HG02973 (cell line): ENCODE results near the gene NDEL1.
"Not testable (repeated sequence)": the region's sequence is repeated elsewhere in the genome, so short reads cannot be mapped to it uniquely, and the experiment has no call there.

Experiments
- ATAC-seq: cut with Tn5 transposase; IDR thresholded peaks from one replicate; pipeline ENCODE4 v1.9.1; 2021; ENCODE audit warnings: moderate library complexity; ENCODE audit not compliant: unreplicated experiment

Gene NDEL1

GRCh38 chr17:8435245-8436168 is at the start of gene NDEL1:
Gene NDEL1 (plus strand): TSS chr17:8435884. CDS start chr17:8444272, 8,388 bp downstream.
- ATAC-seq = peak; percentile 94

- no peak for ATAC-seq
Measured at GRCh38 chr17:8386841-8387240, 48.8 kb upstream of the NDEL1 start.

- ATAC-seq = no peak
Measured at GRCh38 chr17:8387914-8388651, 47.6 kb upstream of the NDEL1 start.

- no peak for ATAC-seq
Measured at GRCh38 chr17:8391711-8392110, 44.0 kb upstream of the NDEL1 start.

DNA sequence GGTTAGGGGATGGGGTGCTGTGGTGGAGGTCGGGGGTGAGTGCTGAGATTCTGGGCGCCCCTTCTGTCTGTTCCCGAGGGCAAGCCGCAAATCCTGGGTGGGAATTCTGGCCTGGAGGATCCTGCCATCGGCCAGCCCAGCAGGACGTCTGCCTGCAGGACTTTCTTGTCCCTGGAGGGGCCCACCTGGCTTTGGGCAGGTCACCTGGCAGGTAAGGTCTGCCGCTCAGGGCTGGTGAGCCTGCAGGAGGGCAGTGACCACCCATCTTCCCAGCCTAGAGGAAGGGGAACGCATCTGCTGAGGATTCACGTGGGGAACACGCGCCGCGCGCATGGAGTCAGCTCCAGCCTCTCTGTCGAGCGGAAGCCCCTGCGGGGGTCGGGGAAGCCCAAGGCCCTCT is 43.4 kb upstream of the NDEL1 start:
- ATAC-seq = no peak

DNA sequence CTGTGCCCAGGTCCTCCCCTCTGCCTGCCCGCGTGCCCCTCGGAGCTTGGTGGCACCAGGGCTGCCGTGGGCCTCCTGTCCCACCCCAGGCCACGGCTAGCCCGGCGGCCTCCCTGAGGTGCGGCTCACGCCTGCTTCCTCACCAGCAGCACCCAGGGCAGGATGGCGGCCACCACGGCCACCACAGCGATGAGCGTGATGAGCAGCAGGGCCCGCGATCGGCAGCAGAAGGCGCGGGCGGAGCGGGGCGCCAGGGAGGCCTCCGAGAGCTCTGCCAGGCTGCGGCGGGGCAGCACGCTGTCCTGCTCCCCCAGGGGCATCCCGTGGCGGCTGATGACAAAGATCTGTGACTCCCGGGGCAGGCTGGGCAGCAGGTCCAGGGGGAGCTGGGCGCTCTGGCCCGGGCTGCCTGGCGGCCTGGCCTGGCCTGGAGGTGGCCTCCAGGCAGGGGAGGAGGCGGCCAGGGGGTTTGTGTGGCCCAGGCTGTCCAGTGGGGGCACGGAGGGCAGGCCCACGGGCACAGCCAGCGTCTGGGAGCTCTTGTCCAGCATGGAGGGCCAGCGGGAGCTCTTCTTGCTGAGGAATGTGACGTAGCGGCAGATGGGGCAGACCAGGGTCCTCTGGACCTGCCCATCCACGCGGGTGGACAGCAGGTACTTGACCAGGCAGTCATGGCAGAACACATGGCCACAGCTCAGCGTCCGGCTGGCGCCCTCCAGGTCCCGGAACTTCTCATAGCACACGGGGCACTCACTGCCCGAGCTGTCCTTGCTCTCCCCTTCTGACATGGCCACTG is 42.8 kb upstream of the NDEL1 start:
- ATAC-seq = no peak

DNA sequence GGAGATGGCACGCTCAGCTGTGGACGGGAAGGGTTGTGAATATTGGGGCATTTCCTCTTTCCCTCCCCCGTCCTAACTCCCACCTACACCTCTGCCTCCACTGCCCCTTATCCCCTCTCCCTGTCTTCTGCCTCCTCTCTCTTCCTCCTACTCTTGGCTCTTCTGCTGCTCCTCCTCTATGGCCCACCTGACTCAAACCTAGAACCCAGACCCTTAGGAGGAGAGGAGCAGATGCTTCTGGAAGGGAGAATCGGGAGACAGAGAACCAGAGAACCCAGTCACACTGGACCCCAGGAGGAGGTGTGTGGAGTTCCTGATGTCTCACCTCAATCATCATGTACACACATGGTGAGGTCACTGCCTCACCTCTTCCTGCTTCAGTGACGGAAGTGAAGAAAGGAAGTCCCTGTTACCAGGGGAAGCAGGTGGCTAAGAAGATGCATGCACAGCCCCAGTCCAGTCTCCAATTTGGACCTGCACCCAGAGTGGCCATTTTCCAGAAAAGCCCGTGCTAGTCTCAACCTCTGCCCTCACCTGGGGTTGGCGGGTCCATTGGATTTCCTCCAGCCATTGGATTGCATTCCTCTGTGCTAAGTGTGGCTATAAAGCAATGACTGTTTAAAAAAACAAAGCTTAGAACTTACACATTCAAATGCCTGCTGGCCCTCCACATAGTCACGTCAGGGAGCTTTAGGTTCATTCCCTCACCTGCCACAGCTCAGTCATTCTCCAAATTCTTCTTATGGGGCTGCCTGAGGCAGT is 42.0 kb upstream of the NDEL1 start:
- ATAC-seq = no peak

- ATAC-seq = not testable (repeated sequence)
Measured at GRCh38 chr17:8394497-8394896, 41.2 kb upstream of the NDEL1 start.

DNA sequence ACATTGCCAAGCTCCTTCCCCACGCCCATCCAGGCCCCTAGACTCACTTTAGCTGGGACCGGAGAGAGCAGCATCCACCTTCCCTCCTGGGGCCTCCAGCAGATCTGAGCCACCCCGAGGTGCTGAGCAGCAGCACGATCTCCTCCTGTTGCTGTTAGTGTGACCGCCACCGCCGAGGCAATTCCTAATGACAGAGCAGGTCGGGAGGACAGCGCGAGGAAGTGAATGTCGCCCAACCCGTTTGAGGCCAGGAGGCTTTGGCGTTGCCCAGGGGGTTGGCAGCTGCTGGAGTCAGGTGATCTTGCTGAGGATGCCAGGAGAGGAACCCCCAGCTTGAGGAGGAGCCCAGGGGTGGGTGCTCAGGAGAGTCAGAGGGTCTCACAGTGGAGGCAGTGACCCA is 38.0 kb upstream of the NDEL1 start, which contains the start of gene RNF222:
TSS of gene RNF222 (minus strand) at position 192 of the 400 bp plus-strand sequence. CDS start 4,366 bp downstream, outside the sequence.
- ATAC-seq = no peak

GRCh38 chr17:8398980-8399379 is 36.7 kb upstream of the NDEL1 start:
- ATAC-seq = no peak

DNA sequence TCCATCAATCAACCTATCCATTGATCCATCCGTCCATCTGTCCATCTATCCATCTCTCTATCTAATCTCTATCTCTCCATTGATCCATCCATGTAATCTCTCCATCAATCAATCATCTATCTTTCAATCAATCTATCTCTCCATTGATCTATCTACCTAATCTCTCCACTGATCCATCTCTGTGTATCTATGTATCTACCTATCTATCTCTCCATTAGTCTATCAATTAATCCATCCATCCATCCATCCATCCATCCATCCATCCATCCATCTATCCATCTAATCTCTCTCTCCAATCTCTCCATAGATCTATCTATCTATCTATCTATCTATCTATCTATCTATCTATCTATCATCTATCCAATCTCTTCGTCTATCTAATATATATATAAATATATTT is 34.6 kb upstream of the NDEL1 start:
- no peak for ATAC-seq

GRCh38 chr17:8402921-8403536 is 32.7 kb upstream of the NDEL1 start:
- no peak for ATAC-seq

GRCh38 chr17:8405499-8406016 is 30.1 kb upstream of the NDEL1 start:
- no peak for ATAC-seq

DNA sequence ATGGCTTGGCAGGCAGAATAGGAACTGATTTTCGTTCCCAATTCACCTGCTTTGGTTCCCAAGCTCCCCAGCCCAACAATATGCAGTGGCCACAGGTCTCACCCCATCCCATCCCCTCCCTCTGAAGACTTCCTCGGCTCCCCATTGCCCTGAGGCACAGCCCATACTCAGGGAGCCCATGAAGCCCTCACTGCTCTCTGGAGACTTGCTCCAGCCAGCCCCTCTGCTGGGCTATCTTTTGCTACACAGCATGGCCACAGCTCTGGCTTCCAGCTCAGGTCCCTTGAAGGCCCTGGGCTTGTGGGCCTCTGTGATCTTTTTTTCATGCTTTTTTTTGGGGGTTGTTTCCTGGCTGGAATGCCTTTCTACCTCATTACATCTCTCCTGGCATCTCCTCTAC is 29.5 kb upstream of the NDEL1 start:
- ATAC-seq = no peak

GRCh38 chr17:8408371-8408770 is 27.3 kb upstream of the NDEL1 start:
- no peak for ATAC-seq

DNA sequence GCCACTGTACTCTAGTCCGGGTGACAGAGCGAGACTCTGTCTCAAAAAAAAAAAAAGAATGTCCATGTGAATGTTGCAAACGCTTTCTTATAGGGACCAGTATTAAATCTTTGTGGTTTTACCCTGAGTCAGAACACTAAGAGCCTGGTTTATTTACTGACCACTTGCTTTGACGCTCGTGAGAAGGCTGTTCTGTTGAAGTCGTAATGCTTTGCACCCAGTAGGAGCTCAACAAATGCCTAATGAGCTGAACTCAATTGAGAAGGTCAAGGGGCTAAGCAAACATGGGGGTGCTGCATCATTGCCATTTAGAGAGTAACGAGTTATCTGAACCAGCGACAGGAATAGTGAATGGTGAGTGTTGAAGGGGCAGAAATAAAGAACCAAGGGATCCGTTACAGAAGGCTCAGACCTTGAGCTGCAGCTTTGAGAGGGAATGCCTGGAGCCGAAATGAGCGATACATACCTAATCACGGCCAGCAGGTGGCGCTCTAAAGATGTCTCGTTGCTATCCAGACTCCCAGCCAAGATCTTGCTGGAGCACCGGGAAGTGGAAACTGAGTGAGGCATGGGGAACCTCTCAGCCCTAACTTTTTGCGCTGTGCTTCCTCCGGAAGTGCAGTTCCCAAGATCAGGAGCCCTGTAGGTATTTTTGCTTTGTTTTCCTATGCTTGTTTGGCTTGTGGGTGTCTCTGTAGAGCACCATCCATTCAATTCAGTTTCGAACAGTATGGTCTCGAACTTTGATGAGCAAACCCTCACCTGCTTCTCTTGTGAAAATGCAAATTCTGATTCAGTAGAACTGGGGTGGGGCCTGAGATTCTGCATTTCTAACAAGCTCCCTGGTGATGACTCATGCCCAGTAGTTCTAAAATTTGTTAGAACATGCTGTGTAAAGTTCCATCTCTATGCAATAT is 25.5 kb upstream of the NDEL1 start:
- ATAC-seq = no peak

GRCh38 chr17:8410883-8411238 is 24.8 kb upstream of the NDEL1 start:
- ATAC-seq = no peak

GRCh38 chr17:8412089-8412488 is 23.6 kb upstream of the NDEL1 start:
- ATAC-seq = no peak

DNA sequence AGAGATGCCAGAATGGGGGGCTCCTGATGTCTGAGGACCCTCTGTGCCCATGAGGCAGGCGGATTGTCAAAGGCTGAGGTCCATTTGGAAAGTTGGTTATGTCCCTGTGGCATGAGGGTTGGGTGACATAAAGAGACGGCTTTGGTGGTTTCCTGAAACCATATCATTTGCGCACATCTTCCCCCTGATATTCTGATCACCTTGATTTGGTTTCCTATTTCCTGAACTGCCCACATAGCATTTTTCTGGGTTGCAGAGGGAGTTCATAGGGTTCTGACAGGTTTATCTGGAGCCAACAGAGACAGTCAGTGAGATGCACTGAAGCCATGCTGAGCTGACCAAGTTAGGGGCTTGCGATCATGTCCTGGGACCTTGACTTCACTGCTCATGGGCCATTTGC is 22.4 kb upstream of the NDEL1 start:
- ATAC-seq = no peak
